ENCODE data around the gene IRAK4.

DNA sequence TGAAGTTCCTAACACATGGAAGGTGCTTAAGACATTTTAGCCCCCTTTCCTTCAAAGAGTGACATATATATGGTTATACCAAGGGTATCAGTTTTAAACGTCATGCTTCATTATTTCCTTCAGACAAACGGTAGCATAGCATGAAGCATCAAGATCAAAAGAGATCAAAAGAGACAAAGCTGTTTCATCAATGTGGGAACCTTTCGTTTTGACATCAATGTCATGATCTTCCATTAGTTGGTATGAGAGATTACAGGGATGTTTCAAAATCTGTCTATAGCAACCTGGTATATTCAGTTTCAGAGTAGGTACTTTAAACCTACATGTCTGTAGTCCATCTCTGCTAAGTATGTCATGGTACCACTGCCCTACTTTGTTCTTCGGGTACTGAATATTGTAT lies 28.5 kb upstream of the IRAK4 start:
- TF ChIP-seq, protein P1, sequence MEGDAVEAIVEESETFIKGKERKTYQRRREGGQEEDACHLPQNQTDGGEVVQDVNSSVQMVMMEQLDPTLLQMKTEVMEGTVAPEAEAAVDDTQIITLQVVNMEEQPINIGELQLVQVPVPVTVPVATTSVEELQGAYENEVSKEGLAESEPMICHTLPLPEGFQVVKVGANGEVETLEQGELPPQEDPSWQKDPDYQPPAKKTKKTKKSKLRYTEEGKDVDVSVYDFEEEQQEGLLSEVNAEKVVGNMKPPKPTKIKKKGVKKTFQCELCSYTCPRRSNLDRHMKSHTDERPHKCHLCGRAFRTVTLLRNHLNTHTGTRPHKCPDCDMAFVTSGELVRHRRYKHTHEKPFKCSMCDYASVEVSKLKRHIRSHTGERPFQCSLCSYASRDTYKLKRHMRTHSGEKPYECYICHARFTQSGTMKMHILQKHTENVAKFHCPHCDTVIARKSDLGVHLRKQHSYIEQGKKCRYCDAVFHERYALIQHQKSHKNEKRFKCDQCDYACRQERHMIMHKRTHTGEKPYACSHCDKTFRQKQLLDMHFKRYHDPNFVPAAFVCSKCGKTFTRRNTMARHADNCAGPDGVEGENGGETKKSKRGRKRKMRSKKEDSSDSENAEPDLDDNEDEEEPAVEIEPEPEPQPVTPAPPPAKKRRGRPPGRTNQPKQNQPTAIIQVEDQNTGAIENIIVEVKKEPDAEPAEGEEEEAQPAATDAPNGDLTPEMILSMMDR (IDR thresholded peaks at IDR 0.05), result no peak
- TF ChIP-seq POLR2A (IDR thresholded peaks at IDR 0.05) (no peak), POLR2AphosphoS5 (IDR thresholded peaks at IDR 0.05) (no peak)

Data from breast epithelium (tissue), 3 donors.